Measurements from ENCODE around the gene RNF213. TPM values are rescaled to one million over a fixed set of nuclear protein-coding genes. Genes with fewer than 3 reads are reported as not detected.

Gene RNF213
- total and polyA plus RNA-seq, 9 donors, result 21.5 to 89.1 (median 50.8) TPM

- Histone ChIP-seq H3K36me3 (no peaks in the 10 kb centered on the region), H3K27me3 (no peaks in the 10 kb centered on the region), H3K4me3 (no peak overlapping the region), H3K4me1 (ENCODE audit: insufficient read depth) (no peaks in the 10 kb centered on the region), H3K9me3 (no peaks in the 10 kb centered on the region), H3K27ac (no peak overlapping the region)
- intact Hi-C loops (cut with DNase I), result no loop called here
- peak in 1 of 5 donors; percentile 33 for DNase-seq
- no peak for TF ChIP-seq POLR2A (IDR thresholded peaks at IDR 0.05)
- no peak for TF ChIP-seq CTCF (IDR thresholded peaks at IDR 0.05)
- no peak for TF ChIP-seq EP300 (IDR thresholded peaks at IDR 0.05)
- WGBS, 3 donors, result 87 to 94% (median 92%) methylated on average over 36 of the region's 36 CpGs
Observed at GRCh38 chr17:80339731-80340456, 79.2 kb downstream of the RNF213 start.

GRCh38 chr17:80345321-80345720 lies 84.7 kb downstream of the RNF213 start:
- no peaks in the 10 kb centered on the region for H3K27me3 ChIP-seq
- H3K36me3 ChIP-seq, result no peaks in the 10 kb centered on the region
- no peaks in the 10 kb centered on the region for H3K4me1 ChIP-seq (ENCODE audit: insufficient read depth)
- H3K9me3 ChIP-seq, result no peaks in the 10 kb centered on the region
- no peak for TF ChIP-seq EP300 (IDR thresholded peaks at IDR 0.05)
- TF ChIP-seq CTCF (IDR thresholded peaks at IDR 0.05), result no peak
- no peak for TF ChIP-seq POLR2A (IDR thresholded peaks at IDR 0.05)
- 88 to 93% (median 92%) methylated on average over 15 of the region's 15 CpGs for WGBS, 3 donors
- H3K4me3 ChIP-seq, result no peak overlapping the region
- intact Hi-C loops (cut with DNase I), result no loop called here
- H3K27ac ChIP-seq, result no peak overlapping the region
- DNase-seq, result peak in 1 of 5 donors; percentile 18

- DNase-seq, result peak in 1 of 5 donors; percentile 21
- intact Hi-C loops (cut with DNase I), result no loop called here
- no peak for TF ChIP-seq POLR2A (IDR thresholded peaks at IDR 0.05)
- no peak for TF ChIP-seq EP300 (IDR thresholded peaks at IDR 0.05)
- no peak for TF ChIP-seq CTCF (IDR thresholded peaks at IDR 0.05)
- Histone ChIP-seq H3K27ac (no peak overlapping the region), H3K4me1 (ENCODE audit: insufficient read depth) (no peaks in the 10 kb centered on the region), H3K4me3 (no peak overlapping the region), H3K27me3 (no peaks in the 10 kb centered on the region), H3K9me3 (no peaks in the 10 kb centered on the region), H3K36me3 (no peaks in the 10 kb centered on the region)
- WGBS, 3 donors, result 96 to 97% (median 96%) methylated on average over 27 of the region's 27 CpGs
Observed at GRCh38 chr17:80345841-80346497, 85.3 kb downstream of the RNF213 start.

- H3K27me3 ChIP-seq, result no peaks in the 10 kb centered on the region
- H3K27ac ChIP-seq, result no peak overlapping the region
- DNase-seq, result peak in 1 of 5 donors; percentile 23
- intact Hi-C loops (cut with DNase I), result no loop called here
- H3K4me1 ChIP-seq (ENCODE audit: insufficient read depth), result no peaks in the 10 kb centered on the region
- H3K36me3 ChIP-seq, result no peaks in the 10 kb centered on the region
- no peak overlapping the region for H3K4me3 ChIP-seq
- TF ChIP-seq POLR2A (IDR thresholded peaks at IDR 0.05) (no peak), EP300 (IDR thresholded peaks at IDR 0.05) (no peak), CTCF (IDR thresholded peaks at IDR 0.05) (no peak)
- H3K9me3 ChIP-seq, result no peaks in the 10 kb centered on the region
- 92 to 96% (median 94%) methylated on average over 38 of the region's 38 CpGs for WGBS, 3 donors
Observed at GRCh38 chr17:80346498-80347275, 86.0 kb downstream of the RNF213 start.
